WTC11 (cell line): ENCODE data around the gene C10orf67. TPM values are rescaled to one million over a fixed set of nuclear protein-coding genes. Genes with fewer than 3 reads are reported as not detected.
A peak's percentile ranks its signal among the peaks of the same experiment; 100 is the strongest.

Source experiments
- CREM ChIP-seq: sonication (generic); formaldehyde crosslinking; IDR thresholded peaks from 2 replicates; pipeline ENCODE4 v1.8.1; 2022; ENCODE audit warnings: mild to moderate bottlenecking, missing genetic modification reagents, moderate library complexity
- E2F5 ChIP-seq: sonication (generic); formaldehyde crosslinking; IDR thresholded peaks from 2 replicates; pipeline ENCODE4 v1.8.1; 2022; ENCODE audit warnings: mild to moderate bottlenecking, moderate library complexity, missing genetic modification reagents
- ELF4 ChIP-seq: sonication (generic); formaldehyde crosslinking; IDR thresholded peaks from 2 replicates; pipeline ENCODE4 v1.8.1; 2022; ENCODE audit warnings: low read depth, mild to moderate bottlenecking, moderate library complexity, missing genetic modification reagents
- HMGA2 ChIP-seq: fragments of 250-450 bp; sonication (Bioruptor Pico); IDR thresholded peaks from 2 replicates; pipeline ENCODE4 v1.4.0; 2021; ENCODE audit warnings: mild to moderate bottlenecking, moderate library complexity
- HMGXB4 ChIP-seq: sonication (generic); formaldehyde crosslinking; IDR thresholded peaks from 2 replicates; pipeline ENCODE4 v1.8.1; 2023; ENCODE audit warnings: mild to moderate bottlenecking, moderate library complexity, missing genetic modification reagents
- NFATC4 ChIP-seq: fragments of 250-450 bp; sonication (Bioruptor Pico); IDR thresholded peaks from 2 replicates; pipeline ENCODE4 v1.9.0; 2021; ENCODE audit warnings: mild to moderate bottlenecking
- NFYB ChIP-seq: sonication (generic); formaldehyde crosslinking; conservative IDR thresholded peaks from 2 replicates; pipeline ENCODE4 v1.8.0; 2022; ENCODE audit warnings: low read depth, missing genetic modification reagents
- RORB ChIP-seq: fragments of 250-450 bp; sonication (Bioruptor Pico); IDR thresholded peaks from 2 replicates; pipeline ENCODE4 v1.9.0; 2021; ENCODE audit warnings: mild to moderate bottlenecking
- SOX15 ChIP-seq: fragments of 250-450 bp; sonication (Bioruptor Pico); IDR thresholded peaks from 2 replicates; pipeline ENCODE4 v1.9.0; 2021; ENCODE audit warnings: mild to moderate bottlenecking
- TCF7 ChIP-seq: sonication (generic); formaldehyde crosslinking; IDR thresholded peaks from 2 replicates; pipeline ENCODE4 v1.8.0; 2022; ENCODE audit warnings: mild to moderate bottlenecking, low read depth, missing genetic modification reagents, moderate library complexity
- ZBTB21 ChIP-seq: sonication (generic); formaldehyde crosslinking; IDR thresholded peaks from 2 replicates; pipeline ENCODE4 v1.8.1; 2023; ENCODE audit warnings: mild to moderate bottlenecking, missing genetic modification reagents, borderline replicate concordance
- ZNF281 ChIP-seq: sonication (generic); formaldehyde crosslinking; IDR thresholded peaks from 2 replicates; pipeline ENCODE4 v1.8.0; 2023; ENCODE audit warnings: mild to moderate bottlenecking, missing genetic modification reagents
- total RNA-seq: library from RNA; stranded (reverse); gene quantifications from 3 replicates; pipeline ENCODE4 v1.2.3, GENCODE V29; 2021
- TF ChIP-seq, protein P1 (sequence below): sonication (generic); formaldehyde crosslinking; conservative IDR thresholded peaks from 2 replicates; pipeline ENCODE4 v1.8.1; 2023; ENCODE audit warnings: mild to moderate bottlenecking, low read depth, missing genetic modification reagents, moderate library complexity
- TF ChIP-seq, protein P2 (sequence below): sonication (generic); formaldehyde crosslinking; IDR thresholded peaks from 2 replicates; pipeline ENCODE4 v1.8.1; 2023; ENCODE audit warnings: mild to moderate bottlenecking, missing genetic modification reagents
- TF ChIP-seq, protein P3 (sequence below): fragments of 250-450 bp; sonication (Bioruptor Pico); IDR thresholded peaks from 2 replicates; pipeline ENCODE4 v2.1.2; 2022; ENCODE audit warnings: mild to moderate bottlenecking, moderate library complexity
- TF ChIP-seq, protein P4 (sequence below): sonication (generic); formaldehyde crosslinking; IDR thresholded peaks from 2 replicates; pipeline ENCODE4 v1.8.0; 2022; ENCODE audit warnings: mild to moderate bottlenecking, missing genetic modification reagents
- TF ChIP-seq, protein P5 (sequence below): sonication (generic); formaldehyde crosslinking; IDR thresholded peaks from 2 replicates; pipeline ENCODE4 v1.8.0; 2022; ENCODE audit warnings: mild to moderate bottlenecking, missing genetic modification reagents
- TF ChIP-seq, protein P6 (sequence below): fragments of 250-450 bp; sonication (Bioruptor Pico); IDR thresholded peaks from 2 replicates; pipeline ENCODE4 v1.9.0; 2021; ENCODE audit warnings: mild to moderate bottlenecking, borderline replicate concordance
- TF ChIP-seq, protein P7 (sequence below): fragments of 250-450 bp; sonication (Bioruptor Pico); IDR thresholded peaks from 2 replicates; pipeline ENCODE4 v1.8.0; 2021; ENCODE audit warnings: mild to moderate bottlenecking

Gene C10orf67
- total RNA-seq, 1 experiment from 2014 or later: not detected

DNA sequence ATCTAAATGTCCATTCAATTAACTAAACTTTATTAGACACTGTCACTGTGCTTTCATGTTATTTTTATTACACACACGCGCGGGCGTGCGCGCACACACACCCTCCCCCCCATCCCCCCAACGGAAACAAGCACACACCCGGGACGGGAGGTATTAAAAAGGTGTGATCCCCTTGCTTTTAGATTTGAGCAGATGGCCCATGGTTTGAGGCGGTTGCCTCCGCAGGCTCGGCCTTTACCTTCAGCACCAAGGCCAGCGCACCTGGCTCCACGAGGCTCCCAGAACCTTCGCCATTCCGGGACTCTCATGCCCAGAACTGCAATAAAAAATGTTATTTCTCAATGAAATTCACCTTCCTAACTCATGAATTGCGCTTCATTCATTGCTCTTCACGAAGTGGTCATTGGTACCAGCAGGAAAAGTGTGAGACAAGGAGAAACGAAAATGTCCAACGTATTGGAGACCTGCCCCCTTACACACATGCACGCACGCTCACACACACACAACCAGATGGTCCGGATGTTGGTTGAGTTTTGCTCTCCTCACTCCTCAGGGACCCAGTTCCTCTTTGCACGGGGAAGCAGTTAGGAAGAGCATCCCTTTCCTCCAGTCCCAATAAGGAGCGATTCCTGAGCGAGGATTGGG is 173.2 kb downstream of the C10orf67 start (continued):
- 0 out of 2 replicates have a peak, but pooled peaks have one; percentile 31 for TF ChIP-seq ZNF281
- TF ChIP-seq, protein P1, sequence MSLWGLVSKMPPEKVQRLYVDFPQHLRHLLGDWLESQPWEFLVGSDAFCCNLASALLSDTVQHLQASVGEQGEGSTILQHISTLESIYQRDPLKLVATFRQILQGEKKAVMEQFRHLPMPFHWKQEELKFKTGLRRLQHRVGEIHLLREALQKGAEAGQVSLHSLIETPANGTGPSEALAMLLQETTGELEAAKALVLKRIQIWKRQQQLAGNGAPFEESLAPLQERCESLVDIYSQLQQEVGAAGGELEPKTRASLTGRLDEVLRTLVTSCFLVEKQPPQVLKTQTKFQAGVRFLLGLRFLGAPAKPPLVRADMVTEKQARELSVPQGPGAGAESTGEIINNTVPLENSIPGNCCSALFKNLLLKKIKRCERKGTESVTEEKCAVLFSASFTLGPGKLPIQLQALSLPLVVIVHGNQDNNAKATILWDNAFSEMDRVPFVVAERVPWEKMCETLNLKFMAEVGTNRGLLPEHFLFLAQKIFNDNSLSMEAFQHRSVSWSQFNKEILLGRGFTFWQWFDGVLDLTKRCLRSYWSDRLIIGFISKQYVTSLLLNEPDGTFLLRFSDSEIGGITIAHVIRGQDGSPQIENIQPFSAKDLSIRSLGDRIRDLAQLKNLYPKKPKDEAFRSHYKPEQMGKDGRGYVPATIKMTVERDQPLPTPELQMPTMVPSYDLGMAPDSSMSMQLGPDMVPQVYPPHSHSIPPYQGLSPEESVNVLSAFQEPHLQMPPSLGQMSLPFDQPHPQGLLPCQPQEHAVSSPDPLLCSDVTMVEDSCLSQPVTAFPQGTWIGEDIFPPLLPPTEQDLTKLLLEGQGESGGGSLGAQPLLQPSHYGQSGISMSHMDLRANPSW: no peak
- 0 out of 2 replicates have a peak, but pooled peaks have one; percentile 25 for TF ChIP-seq NFYB (CRISPR knock-in tag)
- TF ChIP-seq, protein P2, sequence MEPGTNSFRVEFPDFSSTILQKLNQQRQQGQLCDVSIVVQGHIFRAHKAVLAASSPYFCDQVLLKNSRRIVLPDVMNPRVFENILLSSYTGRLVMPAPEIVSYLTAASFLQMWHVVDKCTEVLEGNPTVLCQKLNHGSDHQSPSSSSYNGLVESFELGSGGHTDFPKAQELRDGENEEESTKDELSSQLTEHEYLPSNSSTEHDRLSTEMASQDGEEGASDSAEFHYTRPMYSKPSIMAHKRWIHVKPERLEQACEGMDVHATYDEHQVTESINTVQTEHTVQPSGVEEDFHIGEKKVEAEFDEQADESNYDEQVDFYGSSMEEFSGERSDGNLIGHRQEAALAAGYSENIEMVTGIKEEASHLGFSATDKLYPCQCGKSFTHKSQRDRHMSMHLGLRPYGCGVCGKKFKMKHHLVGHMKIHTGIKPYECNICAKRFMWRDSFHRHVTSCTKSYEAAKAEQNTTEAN (CRISPR knock-in tag): 0 out of 2 replicates have a peak, but pooled peaks have one; percentile 33
- TF ChIP-seq CREM (CRISPR knock-in tag): no peak
- TF ChIP-seq HMGXB4: no peak
- TF ChIP-seq ZBTB21: no peak
- TF ChIP-seq HMGA2 (CRISPR knock-in tag): no peak
- TF ChIP-seq, protein P3, sequence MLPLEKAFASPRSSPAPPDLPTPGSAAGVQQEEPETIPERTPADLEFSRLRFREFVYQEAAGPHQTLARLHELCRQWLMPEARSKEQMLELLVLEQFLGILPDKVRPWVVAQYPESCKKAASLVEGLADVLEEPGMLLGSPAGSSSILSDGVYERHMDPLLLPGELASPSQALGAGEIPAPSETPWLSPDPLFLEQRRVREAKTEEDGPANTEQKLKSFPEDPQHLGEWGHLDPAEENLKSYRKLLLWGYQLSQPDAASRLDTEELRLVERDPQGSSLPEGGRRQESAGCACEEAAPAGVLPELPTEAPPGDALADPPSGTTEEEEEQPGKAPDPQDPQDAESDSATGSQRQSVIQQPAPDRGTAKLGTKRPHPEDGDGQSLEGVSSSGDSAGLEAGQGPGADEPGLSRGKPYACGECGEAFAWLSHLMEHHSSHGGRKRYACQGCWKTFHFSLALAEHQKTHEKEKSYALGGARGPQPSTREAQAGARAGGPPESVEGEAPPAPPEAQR (CRISPR knock-in tag): no peak
- TF ChIP-seq, protein P4, sequence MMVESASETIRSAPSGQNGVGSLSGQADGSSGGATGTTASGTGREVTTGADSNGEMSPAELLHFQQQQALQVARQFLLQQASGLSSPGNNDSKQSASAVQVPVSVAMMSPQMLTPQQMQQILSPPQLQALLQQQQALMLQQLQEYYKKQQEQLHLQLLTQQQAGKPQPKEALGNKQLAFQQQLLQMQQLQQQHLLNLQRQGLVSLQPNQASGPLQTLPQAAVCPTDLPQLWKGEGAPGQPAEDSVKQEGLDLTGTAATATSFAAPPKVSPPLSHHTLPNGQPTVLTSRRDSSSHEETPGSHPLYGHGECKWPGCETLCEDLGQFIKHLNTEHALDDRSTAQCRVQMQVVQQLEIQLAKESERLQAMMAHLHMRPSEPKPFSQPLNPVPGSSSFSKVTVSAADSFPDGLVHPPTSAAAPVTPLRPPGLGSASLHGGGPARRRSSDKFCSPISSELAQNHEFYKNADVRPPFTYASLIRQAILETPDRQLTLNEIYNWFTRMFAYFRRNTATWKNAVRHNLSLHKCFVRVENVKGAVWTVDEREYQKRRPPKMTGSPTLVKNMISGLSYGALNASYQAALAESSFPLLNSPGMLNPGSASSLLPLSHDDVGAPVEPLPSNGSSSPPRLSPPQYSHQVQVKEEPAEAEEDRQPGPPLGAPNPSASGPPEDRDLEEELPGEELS: peak; percentile 76
- TF ChIP-seq TCF7 (CRISPR knock-in tag): no peak
- TF ChIP-seq, protein P5, sequence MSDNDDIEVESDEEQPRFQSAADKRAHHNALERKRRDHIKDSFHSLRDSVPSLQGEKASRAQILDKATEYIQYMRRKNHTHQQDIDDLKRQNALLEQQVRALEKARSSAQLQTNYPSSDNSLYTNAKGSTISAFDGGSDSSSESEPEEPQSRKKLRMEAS (CRISPR knock-in tag): peak; percentile 74
- no peak for TF ChIP-seq NFATC4 (CRISPR knock-in tag)
- no peak for TF ChIP-seq E2F5
- TF ChIP-seq, protein P6, sequence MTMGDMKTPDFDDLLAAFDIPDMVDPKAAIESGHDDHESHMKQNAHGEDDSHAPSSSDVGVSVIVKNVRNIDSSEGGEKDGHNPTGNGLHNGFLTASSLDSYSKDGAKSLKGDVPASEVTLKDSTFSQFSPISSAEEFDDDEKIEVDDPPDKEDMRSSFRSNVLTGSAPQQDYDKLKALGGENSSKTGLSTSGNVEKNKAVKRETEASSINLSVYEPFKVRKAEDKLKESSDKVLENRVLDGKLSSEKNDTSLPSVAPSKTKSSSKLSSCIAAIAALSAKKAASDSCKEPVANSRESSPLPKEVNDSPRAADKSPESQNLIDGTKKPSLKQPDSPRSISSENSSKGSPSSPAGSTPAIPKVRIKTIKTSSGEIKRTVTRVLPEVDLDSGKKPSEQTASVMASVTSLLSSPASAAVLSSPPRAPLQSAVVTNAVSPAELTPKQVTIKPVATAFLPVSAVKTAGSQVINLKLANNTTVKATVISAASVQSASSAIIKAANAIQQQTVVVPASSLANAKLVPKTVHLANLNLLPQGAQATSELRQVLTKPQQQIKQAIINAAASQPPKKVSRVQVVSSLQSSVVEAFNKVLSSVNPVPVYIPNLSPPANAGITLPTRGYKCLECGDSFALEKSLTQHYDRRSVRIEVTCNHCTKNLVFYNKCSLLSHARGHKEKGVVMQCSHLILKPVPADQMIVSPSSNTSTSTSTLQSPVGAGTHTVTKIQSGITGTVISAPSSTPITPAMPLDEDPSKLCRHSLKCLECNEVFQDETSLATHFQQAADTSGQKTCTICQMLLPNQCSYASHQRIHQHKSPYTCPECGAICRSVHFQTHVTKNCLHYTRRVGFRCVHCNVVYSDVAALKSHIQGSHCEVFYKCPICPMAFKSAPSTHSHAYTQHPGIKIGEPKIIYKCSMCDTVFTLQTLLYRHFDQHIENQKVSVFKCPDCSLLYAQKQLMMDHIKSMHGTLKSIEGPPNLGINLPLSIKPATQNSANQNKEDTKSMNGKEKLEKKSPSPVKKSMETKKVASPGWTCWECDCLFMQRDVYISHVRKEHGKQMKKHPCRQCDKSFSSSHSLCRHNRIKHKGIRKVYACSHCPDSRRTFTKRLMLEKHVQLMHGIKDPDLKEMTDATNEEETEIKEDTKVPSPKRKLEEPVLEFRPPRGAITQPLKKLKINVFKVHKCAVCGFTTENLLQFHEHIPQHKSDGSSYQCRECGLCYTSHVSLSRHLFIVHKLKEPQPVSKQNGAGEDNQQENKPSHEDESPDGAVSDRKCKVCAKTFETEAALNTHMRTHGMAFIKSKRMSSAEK (CRISPR knock-in tag): no peak
- TF ChIP-seq ELF4 (CRISPR knock-in tag): no peak
- no peak for TF ChIP-seq SOX15 (CRISPR knock-in tag)
- no peak for TF ChIP-seq RORB
- TF ChIP-seq, protein P7, sequence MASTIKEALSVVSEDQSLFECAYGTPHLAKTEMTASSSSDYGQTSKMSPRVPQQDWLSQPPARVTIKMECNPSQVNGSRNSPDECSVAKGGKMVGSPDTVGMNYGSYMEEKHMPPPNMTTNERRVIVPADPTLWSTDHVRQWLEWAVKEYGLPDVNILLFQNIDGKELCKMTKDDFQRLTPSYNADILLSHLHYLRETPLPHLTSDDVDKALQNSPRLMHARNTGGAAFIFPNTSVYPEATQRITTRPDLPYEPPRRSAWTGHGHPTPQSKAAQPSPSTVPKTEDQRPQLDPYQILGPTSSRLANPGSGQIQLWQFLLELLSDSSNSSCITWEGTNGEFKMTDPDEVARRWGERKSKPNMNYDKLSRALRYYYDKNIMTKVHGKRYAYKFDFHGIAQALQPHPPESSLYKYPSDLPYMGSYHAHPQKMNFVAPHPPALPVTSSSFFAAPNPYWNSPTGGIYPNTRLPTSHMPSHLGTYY (CRISPR knock-in tag): no peak
